DND-41 (cell line): ENCODE measurements around the gene MON1A.

Experiments
- CTCF ChIP-seq: IDR thresholded peaks from 2 replicates; pipeline ENCODE4 v1.5.1; 2012; ENCODE audit warnings: borderline replicate concordance, low read length, moderate library complexity, mild to moderate bottlenecking; ENCODE audit not compliant: poor library complexity, severe bottlenecking; ENCODE audit errors: extremely low read depth
- EZH2 ChIP-seq: IDR thresholded peaks from 3 replicates; pipeline ENCODE4 v1.6.1; 2012; ENCODE audit warnings: borderline replicate concordance, low read depth, mild to moderate bottlenecking, moderate library complexity, low read length, inconsistent platforms; ENCODE audit not compliant: severe bottlenecking

GRCh38 chr3:49924683-49925082 lies 4.9 kb downstream of the MON1A start:
- no peak for TF ChIP-seq EZH2
- no peak for TF ChIP-seq CTCF
